GM21447 (cell line): Measurements from ENCODE around the gene ARL4A.
A peak's percentile ranks its signal among the peaks of the same experiment; 100 is the strongest.
"Not testable (repeated sequence)": the region's sequence is repeated elsewhere in the genome, so short reads cannot be mapped to it uniquely, and the experiment has no call there.

Experiments used
- ATAC-seq: cut with Tn5 transposase; IDR thresholded peaks from one replicate; pipeline ENCODE4 v1.9.1; 2021; ENCODE audit not compliant: unreplicated experiment

The ARL4A gene, protein sequence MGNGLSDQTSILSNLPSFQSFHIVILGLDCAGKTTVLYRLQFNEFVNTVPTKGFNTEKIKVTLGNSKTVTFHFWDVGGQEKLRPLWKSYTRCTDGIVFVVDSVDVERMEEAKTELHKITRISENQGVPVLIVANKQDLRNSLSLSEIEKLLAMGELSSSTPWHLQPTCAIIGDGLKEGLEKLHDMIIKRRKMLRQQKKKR

DNA sequence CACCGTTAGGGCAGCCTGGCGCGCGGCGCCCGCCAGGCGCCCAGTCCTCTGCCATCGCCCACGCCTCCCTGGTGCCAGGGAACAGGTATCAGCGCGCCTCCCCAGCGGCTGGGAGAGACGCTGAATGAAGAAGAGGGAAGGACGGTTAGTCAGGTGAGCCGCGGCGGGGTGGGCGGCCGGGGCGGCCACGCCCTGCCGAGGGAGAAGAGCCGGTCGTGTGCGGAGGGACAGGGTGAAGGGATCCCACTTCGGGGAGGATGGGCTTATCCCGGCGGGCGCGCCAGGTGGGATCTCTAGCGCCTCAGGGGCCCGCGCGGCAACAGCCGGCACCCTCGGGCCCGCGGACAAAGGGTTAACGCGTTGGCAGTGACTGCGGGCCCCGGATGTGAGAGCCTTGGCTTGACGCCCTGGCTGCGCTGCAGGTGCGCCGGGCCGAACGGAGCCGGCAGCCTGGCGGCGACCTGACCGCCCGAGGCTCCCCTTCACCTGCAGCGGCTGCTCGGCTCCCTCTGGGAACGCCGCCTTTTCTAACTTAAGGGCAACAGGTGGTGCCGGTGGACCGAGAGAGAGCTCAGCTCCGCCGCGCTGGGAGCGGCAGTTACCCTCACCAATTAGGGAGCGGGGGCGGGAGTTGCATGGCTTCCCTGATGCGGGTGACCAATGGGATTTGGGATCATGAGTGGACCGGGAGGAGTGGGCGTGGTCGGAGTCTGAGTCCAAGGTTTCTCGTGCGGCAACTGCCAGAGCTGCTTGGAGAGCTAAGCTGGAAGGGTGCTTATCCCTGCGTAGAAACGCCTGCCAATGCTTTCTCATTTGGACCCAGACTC lies at the start of gene ARL4A:
Gene ARL4A, plus strand, starts transcription at position 743 of the 827 bp plus-strand sequence. CDS start 622 bp downstream, outside the sequence.
- peak; percentile 86 for ATAC-seq

DNA sequence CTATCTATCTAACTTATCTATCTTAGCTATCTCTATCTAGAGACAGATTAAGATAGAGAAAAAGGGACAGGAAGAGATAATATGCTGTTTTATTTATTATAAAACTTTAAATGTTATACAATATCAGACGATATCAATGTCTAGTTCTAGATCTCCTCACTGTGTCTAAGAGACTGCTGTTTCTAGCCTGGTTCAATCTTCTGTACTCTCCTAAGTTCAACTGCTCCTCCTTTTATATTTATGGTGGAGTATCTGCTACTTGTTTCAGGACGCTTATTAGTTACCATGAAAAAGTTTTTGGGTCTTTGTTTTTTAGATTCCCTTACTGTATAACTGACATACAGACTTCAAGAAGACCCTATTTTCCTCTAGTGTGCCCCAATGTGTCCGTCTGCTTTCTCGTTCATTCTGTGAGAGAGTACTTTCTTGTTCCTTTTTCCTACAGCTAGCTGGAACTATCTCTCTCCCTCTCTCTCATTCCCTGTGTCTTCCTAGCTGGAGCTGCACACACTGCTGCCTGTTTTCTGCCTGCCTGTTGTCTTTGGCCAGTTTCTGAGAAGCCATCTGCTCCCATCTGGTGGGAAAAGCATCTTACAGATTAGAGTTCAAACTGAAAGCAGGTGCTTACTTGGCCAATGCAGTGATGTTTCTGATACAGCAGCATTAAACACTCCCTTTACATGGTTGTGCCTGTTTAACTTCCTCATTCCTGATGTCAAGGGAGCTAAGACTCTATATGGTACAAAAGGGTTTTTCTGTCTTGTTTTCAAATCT lies 49.4 kb upstream of the ARL4A start:
- peak; percentile 60 for ATAC-seq

DNA sequence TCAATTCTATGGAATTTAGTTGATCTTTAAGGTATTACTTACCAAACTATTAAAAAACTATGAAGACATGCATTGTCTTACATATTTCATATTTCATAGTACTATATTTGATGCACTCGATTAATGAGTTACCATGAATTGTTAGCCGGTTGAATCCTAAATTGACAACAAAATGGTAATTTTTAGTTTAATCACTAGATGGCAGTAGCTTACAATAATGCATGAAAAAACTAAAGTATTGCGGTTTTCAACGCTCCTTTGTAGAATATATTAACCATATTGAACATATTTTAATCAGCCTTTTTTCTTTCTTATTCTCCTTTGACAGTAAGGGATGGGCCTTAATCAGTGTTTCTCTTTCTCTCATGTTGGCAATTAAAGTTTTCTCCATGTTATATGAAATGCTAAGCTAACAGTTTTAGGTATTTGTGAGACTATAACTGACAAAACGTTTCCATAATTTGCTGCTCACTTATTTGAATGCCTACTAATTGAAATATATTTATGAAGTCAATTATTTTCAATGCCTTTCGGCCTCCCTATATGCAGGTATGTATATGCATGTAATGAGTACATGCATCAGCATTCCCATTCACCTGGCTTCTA lies 48.5 kb upstream of the ARL4A start:
- ATAC-seq = no peak

DNA sequence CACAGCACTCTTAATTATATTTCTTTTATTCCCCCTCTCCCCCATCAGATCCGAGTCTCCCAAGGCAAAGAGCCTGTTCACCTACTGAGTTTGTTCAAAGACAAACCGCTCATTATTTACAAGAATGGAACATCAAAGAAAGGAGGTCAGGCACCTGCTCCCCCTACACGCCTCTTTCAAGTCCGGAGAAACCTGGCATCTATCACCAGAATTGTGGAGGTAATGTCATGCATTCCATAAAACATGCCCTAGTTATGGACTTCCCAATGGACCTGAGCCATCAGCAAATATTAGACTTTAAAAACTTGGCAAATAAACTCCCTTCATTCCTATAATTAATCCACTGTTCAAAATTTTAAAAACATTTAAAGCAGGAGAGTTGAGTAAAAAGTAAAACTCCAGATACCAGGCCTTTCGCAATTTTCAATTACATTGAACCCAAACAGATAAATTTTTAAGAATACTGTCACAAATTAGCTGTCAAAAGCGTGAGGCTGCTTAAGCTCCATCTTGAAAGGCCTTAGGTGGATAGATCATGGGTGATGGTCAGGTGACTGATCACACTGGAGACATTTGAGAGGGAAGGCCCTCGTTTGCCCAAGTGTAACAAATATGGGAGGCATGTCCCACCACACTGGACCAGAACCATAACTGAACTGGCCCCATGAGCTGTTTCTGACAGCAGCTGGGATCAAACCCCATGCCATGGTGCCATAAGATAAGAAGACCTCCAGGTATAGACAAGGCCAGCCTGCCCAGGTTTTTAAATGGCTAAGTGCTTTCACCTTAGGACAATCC lies 46.9 kb upstream of the ARL4A start:
- no peak for ATAC-seq

DNA sequence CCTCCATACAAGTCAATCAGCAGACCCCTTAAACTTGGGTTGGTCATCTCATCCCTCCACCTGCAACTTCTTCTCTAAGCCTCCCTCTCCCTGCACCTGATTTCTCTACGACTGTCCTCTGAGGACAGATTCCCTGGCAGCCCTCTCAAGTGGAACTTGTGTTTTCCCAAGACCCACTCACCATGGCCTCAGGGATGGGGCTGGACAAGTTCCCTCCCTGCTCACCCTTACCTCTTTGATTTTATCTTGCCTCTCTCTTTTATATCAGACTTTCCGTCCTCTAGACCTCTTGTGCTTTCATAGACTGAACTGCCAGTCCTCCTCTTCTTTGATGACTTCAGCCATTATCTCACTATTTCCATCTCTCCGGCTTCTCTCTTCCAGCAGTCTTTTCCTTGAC lies 46.2 kb upstream of the ARL4A start:
- no peak for ATAC-seq

DNA sequence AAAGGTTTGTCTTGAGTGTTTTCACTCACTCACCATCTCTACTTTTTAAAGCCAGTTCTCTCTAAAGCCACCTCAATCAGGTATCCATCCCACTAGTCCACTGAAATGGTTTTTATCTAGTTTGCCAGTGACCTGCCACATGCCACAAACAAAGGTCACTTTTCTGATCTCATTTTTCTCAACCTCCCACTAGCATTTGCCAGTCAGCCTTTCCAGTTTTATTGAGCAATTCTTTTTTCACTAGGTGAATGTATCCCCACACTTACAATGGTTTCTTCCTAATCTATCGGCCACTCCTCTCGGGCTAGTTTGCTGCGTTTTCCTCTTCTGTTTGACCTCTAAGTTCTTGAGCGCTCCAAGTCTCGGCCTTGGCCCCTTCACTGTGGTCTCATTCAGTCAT lies 44.9 kb upstream of the ARL4A start:
- no peak for ATAC-seq

DNA sequence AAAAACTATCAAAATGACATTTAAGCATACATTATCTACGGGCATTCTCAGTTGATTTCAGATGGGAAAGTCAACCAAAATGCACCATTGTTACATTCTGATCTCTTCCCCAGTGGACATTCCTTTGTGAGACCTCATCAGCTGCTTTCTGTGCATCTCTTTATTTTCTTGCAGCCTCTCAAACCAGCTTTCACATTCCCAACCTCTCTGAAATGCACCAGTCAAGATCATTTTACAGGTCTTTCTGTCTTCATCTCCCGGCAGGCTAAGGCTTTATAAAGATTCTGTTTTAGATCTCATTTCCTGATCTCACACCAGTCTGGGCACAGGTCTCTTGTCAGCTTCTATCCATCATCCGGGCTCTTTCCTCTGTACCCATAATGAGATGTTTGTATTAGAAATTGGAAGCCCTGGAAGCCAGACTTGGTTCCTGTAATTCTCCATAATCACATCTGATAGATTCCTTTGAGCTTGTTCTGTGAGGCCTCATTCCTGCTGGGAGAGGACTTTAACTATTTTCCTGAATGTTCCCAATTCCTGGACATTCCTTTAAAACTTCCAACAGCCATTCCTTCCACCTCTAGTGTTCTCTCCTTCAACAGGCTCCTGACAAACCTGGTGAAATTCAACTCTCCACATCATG lies 44.3 kb upstream of the ARL4A start:
- ATAC-seq = no peak

DNA sequence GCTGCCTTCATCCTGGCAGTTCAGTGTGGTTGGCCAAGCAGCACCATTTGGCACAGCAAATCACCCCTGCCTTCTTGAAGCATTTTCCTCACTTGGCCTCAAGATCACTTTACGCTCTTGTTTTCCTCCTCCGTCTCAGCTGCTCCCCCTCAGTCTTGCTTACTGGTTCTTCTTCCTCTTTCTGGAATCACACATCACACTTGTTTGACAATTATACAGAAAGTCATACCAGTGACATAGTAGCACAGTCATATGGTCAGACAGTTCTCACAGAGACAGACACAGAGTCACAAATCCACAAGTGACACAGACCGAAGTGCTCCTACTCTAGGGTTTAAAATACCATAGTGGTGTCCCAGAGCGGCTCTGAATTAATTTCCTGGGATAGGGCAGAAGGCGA lies 43.8 kb upstream of the ARL4A start:
- ATAC-seq = no peak

DNA sequence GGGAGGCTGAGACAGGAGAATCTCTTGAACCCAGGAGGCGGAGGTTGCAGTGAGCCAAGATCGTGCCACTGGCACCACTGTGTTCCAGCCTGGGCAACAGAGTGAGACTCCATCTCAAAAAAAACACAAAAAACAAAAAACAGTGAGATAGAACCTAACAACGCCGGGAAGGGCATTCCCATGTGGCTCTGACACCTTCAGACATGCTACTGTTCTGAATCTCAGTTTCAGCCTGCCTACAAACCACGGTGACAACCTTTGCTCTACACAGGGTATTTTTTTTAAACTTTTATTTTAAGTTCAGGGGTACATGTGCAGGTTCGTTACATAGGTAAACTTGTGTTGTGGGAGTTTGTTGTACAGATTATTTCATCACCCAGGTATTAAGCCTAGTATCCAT lies 42.2 kb upstream of the ARL4A start:
- ATAC-seq = not testable (repeated sequence)

DNA sequence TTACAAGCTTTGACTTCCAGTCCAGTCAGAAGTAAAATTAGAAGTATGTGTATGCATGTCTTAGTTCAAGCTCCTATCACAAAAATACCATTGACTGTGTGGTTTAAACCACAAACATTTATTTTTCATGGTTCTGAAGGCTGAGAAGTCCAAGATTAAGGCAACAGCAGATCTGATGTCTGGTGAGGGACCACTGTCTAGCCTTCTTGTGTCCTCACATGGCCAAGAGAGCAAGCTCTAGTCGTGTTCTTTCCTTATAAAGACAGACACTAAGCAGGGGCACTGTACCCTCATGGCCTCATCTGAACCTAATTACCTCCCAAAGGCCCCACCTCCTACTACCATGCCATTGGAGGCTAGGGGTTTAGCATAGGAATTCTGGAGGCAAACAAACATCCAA lies 41.3 kb upstream of the ARL4A start:
- ATAC-seq = no peak

DNA sequence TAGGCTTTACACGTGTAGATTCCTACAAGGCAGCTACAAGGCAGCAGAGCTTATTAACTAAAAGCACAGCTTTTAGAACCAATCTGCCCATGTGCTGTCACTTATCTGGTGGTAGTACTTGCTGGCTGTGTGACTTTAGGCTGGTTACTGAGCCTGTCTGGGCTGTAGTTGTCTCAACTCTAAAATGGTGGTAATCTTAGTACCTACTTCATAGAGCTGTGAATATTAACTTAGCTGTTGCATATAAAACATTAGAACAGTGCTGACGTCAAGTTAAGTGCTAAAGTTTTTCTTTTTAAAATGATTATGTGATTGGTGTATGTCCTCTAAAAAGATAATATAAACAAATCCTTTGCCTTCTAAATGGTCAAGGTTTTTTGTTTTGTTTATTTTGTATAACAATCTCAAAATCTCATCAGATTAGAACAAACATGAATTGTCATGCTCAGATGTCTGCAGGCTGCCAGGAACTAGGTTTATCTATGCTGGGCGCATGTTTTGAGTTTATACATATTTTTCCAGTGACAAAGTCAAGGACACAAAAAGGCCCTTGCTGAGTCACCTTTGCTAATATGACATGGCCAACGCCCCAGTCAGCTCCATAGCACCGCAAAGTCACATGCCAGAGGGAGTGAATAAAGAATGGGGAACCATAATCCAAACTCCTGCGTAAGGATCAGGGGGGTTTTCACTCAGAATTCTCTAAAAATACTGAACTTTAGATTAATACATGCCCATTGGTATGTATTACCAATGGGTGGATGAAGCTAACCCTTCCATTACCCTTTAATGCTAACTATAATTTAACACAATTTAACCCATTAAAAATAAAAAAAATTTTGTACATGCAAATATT lies 39.8 kb upstream of the ARL4A start:
- ATAC-seq = no peak

DNA sequence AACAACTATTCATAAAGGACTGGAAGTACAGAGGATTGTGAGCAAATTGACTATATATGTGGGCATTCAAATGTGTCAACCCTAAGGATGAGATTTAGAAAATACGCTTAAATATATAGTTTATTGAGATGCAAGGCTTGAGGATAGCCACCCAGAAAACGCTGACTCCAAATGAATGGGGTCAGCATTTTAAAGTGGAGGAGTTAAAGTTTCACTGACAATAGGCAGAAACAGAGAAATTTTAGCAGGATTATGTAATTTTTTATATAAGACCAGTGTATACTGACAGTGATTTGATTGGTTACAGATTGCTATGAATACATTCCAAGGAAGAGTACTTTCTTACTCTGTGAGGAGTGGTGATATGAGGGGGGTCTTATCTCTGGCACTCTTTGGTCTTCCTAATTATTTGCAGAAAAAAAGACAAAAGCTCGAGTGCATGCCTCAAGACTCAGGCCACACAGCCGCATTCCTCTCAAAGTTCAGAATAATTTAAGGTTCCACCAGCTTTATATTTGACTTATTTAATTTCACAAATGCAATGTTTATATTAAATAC lies 38.6 kb upstream of the ARL4A start:
- ATAC-seq = no peak

DNA sequence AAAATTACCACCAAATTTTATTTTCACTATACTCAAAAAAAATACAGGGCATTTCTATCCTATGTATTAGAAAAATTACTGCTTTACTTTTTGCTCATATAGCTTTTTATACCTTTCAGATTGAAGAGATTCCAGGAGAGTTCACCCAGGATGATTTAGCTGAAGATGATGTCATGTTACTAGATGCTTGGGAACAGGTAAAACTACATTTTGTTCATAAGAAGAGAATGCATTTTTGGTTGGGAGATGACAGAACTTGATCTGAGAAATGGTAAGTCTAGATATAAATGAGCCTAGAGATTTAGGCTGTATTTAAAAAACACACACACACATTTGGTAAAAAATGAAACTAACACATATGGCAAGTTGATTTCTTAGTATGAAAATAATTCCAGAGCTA lies 38.1 kb upstream of the ARL4A start:
- no peak for ATAC-seq

DNA sequence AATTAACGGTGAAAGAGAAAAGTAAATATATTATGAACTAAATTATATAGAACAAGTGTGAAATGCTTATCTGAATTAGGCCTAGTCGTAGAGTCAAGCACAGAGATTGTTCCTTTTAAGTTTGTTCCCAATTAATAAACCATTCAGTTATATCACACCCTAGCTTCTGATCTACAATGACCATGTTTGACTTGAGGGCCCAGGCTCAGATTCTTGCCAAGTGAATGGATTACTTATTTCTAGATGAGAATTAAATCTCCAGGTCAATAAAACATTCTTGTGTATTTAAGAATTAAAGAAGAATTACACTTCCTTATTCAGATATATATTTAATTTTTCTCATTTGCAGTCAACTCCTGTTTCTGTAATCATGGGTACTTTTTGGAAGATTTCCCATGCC lies 37.4 kb upstream of the ARL4A start:
- no peak for ATAC-seq

DNA sequence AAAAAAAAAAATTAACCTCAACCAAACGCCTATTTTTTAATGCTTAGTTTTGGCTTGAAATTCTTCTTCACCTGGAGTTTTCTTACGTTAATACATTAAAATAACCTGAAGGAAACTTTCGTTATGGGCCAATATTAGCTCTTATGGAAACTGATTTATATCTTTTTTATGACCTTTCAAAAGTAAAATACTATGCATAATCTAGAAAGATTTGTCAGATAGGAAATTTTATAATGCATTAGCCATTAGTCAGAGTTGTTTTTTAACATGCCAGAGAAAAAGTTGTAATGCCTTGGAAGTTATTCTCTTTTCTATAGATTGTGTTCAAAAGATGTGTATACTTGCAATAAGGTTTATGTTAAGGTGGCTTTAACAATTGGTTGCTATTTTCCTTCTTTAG lies 34.3 kb upstream of the ARL4A start:
- no peak for ATAC-seq

DNA sequence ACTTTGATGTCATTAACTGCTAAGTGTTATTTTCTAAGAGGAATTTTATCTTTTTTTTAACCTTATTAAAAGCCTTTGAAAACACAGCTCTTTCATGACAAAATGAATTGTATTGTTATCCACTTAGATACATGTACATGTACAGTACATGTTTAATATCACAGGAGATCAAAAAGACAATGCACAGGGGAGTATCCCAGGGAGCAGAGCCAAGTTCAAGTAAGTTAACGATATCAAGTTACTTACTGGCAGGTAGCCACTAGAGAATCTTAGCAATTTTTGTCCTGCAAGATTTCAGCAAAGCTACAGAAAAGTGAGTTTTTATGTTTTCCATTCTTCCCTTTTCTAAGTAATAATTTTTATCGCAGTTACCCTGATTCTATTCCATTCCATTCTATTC lies 33.9 kb upstream of the ARL4A start:
- ATAC-seq = no peak

DNA sequence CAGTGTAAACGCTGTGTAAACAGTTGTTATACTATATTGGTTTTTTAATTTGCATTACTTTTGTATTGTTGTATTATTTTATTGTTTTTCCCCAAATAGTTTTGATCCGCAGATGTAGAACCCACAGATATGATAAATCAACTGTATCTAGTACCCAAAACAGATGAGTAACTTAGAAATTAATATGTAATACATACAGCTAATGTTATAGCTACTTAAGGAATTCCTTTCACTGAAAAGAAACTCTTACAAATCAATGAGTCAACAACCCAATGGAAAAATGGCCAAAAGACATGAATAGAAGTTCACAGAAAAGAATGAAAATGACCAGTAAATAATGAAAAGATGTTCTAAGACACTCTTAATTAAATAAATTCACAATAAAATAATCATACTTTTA lies 32.3 kb upstream of the ARL4A start:
- no peak for ATAC-seq

DNA sequence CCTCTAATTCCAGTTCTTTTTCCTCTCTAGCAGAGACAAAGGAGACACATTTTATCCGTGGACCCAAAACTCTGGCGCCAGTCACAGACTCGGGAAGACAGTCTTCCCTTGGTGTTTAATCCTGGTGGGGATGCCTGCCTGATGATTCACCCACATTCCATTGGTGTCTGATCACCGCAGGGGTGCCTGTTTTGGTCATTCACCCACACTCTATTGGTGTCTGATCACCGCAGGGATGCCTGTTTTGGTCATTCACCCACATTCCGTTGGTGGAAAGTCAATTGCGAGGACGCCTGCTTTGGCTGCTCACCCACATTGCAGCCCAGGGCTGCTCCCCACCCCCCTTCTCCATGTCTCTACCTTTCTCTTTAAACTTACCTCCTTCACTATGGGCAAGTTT lies 27.0 kb upstream of the ARL4A start:
- ATAC-seq = not testable (repeated sequence)

DNA sequence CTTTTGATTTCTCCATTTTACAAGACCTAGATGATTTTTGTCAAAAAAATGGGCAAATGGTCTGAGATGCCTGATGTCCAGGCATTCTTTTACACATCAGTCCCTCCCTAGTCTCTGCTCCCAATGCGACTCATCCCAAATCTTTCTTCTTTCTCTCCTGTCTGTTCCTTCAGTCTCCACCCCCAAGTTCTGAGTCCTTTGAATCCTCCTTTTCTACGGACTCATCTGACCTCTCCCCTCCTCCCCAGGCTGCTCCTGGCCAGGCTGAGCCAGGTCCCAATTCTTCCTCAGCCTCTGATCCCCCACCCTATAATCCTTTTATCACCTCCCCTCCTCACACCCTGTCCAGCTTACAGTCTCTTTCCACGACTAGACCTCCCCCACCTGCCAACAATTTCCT lies 26.4 kb upstream of the ARL4A start:
- ATAC-seq = not testable (repeated sequence)
